Measurements from ENCODE around the gene C15orf61. TPM values are rescaled to one million over a fixed set of nuclear protein-coding genes. Genes with fewer than 3 reads are reported as not detected.

The C15orf61 gene
- total and polyA plus RNA-seq, 2 of the 13 experiments (the other 11 are each of a cell fraction or from before 2014, with no cell fraction given), result 2.1 to 6.6 TPM

- Histone ChIP-seq H3K36me3 (replicated peaks in 1 of 2; ENCODE audit: control insufficient read depth in 1 of 2, insufficient read depth in 2 of 2, low read length in 2 of 2) (peaks cover 2 to 5% of the 10 kb centered on the region in 2 experiments; a peak in 2 of 5 replicates), H3K79me2 (ENCODE audit: insufficient read depth, low read length) (no peaks in the 10 kb centered on the region), H4K20me1 (ENCODE audit: insufficient read depth, low read length) (no peaks in the 10 kb centered on the region), H3K9ac (ENCODE audit: insufficient read depth, low read depth, low read length) (peak within 1 kb of the TSS; percentile 88), H3K27me3 (ENCODE audit: control insufficient read depth in 1 of 2, insufficient read depth in 2 of 2, low read length in 2 of 2) (no peaks in the 10 kb centered on the region; a peak in 1 of 5 replicates), H3K4me2 (ENCODE audit: low read depth, low read length) (peak within 1 kb of the TSS; percentile 91), H3K4me3 (replicated peaks in 1 of 3; ENCODE audit: insufficient read depth in 1 of 3, low read depth in 2 of 3, low read length in 3 of 3) (peak within 1 kb of the TSS; percentile 76 to 99 (median 84)), H3K9me3 (ENCODE audit: low read length) (no peaks in the 10 kb centered on the region), H3K27ac (ENCODE audit: extremely low read length, insufficient read depth, low read length) (peak within 1 kb of the TSS; percentile 76), H3K4me1 (ENCODE audit: insufficient read depth, low read length) (peaks cover 25% of the 10 kb centered on the region), H2AFZ (ENCODE audit: low read length) (peak within 1 kb of the TSS; percentile 85)
- intact Hi-C loops (cut with micrococcal nuclease; ENCODE audit: unreplicated experiment) (loop anchor here (5.0 kb wide), 1 partner anchor 295 kb away; no protein-coding TSS in a partner anchor), in situ Hi-C loops (cut with HindIII; ENCODE audit: extremely low pct_ligation_motif_present, low pct_unique_long_range_greater_than_20kb) (no loop called here)
- ChIA-PET CTCF (ENCODE audit: low intra/inter-chr PET ratio, low total read pairs) (no interaction called here), POLR2A (interaction anchor here (0.6 to 2.0 kb wide), 7 partner anchors 8 to 69 kb away, joined by 3 to 31 read pairs (median 3); partner anchors contain the start of gene C15orf61)
- BruUV-seq (replicated peaks), result no TSS peak
- no peak for FAIRE-seq
- DNase-seq (ENCODE audit: low spot score), result peak; percentile 48
- WGBS (ENCODE audit: low lambda C conversion rate), result 0% methylated on average over 15 of the region's 91 CpGs
- ATAC-seq, result peak; percentile 85
- TF ChIP-seq ZNF382 (CRISPR knock-in tag; IDR thresholded peaks at IDR 0.05; ENCODE audit: borderline replicate concordance) (no peak), MED8 (CRISPR knock-in tag; IDR thresholded peaks at IDR 0.05; ENCODE audit: insufficient replicate concordance) (no peak), POLR2A (IDR thresholded peaks at IDR 0.05; ENCODE audit: insufficient read depth in 1 of 2, low read depth in 2 of 2, low read length in 2 of 2) (peak; percentile 70 to 81), NCOA1 (CRISPR knock-in tag; IDR thresholded peaks at IDR 0.05) (no peak), BRCA1 (CRISPR knock-in tag; IDR thresholded peaks at IDR 0.05) (peak; percentile 47; the same call in 1 of the 2 replicates), TCF7 (IDR thresholded peaks at IDR 0.05; ENCODE audit: low read depth) (no peak), ZNF407 (CRISPR knock-in tag; IDR thresholded peaks at IDR 0.05; ENCODE audit: not compliant biosample characterization) (peak; percentile 58), CREM (IDR thresholded peaks at IDR 0.05) (no peak), CREM (CRISPR knock-in tag; IDR thresholded peaks at IDR 0.05) (no peak), ELF3 (CRISPR knock-in tag; IDR thresholded peaks at IDR 0.05) (no peak), KLF9 (CRISPR knock-in tag; IDR thresholded peaks at IDR 0.05; ENCODE audit: low read depth) (no peak), HMGXB4 (CRISPR knock-in tag; IDR thresholded peaks at IDR 0.05; ENCODE audit: borderline replicate concordance in 1 of 2, low read depth in 1 of 2) (peak; percentile 16 to 39; a peak in 2 of 4 replicates), HOXD1 (CRISPR knock-in tag; IDR thresholded peaks at IDR 0.05) (0 out of 2 replicates have a peak, but pooled peaks have one; percentile 9), PAWR (CRISPR knock-in tag; IDR thresholded peaks at IDR 0.05; ENCODE audit: borderline replicate concordance) (0 out of 2 replicates have a peak, but pooled peaks have one; percentile 31)
These were observed 21.8 kb downstream of the C15orf61 start, which contains the start of gene MAP2K5 for GRCh38 chr15:67542420-67543347. TSS of gene MAP2K5 (plus strand) at chr15:67542703. CDS start at chr15:67543336, 633 bp downstream.
